ENCODE data around the gene RCL1.
A peak's percentile ranks its signal among the peaks of the same experiment; 100 is the strongest.
"Not testable (repeated sequence)": the region's sequence is repeated elsewhere in the genome, so short reads cannot be mapped to it uniquely, and the experiment has no call there.

The RCL1 gene

GRCh38 chr9:4784403-4784802 is 8.3 kb upstream of the RCL1 start:
- DNase-seq = no peak

GRCh38 chr9:4786599-4786998 is 6.1 kb upstream of the RCL1 start:
- DNase-seq = no peak

GRCh38 chr9:4787876-4788275 is 4.9 kb upstream of the RCL1 start:
- no peak for DNase-seq

- DNase-seq = no peak
These were observed 4.0 kb upstream of the RCL1 start for GRCh38 chr9:4788703-4789102.

- DNase-seq = no peak
These were observed 631 bp upstream of the RCL1 start for GRCh38 chr9:4792054-4792571.

GRCh38 chr9:4793459-4794395 is 983 bp downstream of the RCL1 start:
- DNase-seq = no peak

- no peak for DNase-seq
These were observed 1.9 kb downstream of the RCL1 start for GRCh38 chr9:4794691-4795090.

- not testable (repeated sequence) for DNase-seq
These were observed 2.4 kb downstream of the RCL1 start for GRCh38 chr9:4795108-4795507.

GRCh38 chr9:4796530-4796929 is 3.8 kb downstream of the RCL1 start:
- no peak for DNase-seq

GRCh38 chr9:4796988-4797853 is 4.5 kb downstream of the RCL1 start:
- DNase-seq = peak; percentile 50

- DNase-seq = no peak
These were observed 5.1 kb downstream of the RCL1 start for GRCh38 chr9:4797854-4798150.

GRCh38 chr9:4798281-4799032 is 5.7 kb downstream of the RCL1 start:
- DNase-seq = no peak

- no peak for DNase-seq
These were observed 6.3 kb downstream of the RCL1 start for GRCh38 chr9:4799033-4799430.

GRCh38 chr9:4799775-4800174 is 7.0 kb downstream of the RCL1 start:
- DNase-seq = no peak

GRCh38 chr9:4801156-4801555 is 8.4 kb downstream of the RCL1 start:
- DNase-seq = no peak

- no peak for DNase-seq
These were observed 11.2 kb downstream of the RCL1 start for GRCh38 chr9:4803670-4804530.

- DNase-seq = no peak
These were observed 11.8 kb downstream of the RCL1 start for GRCh38 chr9:4804531-4805016.

GRCh38 chr9:4805191-4805918 is 12.6 kb downstream of the RCL1 start:
- DNase-seq = no peak

- DNase-seq = no peak
These were observed 17.8 kb downstream of the RCL1 start for GRCh38 chr9:4810565-4810964.

- no peak for DNase-seq
These were observed 19.1 kb downstream of the RCL1 start for GRCh38 chr9:4811824-4812223.

GRCh38 chr9:4812858-4813257 is 20.1 kb downstream of the RCL1 start:
- DNase-seq = peak; percentile 51

Measured in inflammatory macrophage treated with lipopolysaccharide for 4 hours (primary cell).